NCI-H510A treated with DMSO at 0.1 percent for 48 hours (cell line): ENCODE results near the gene ESPL1.

Experiments
- DNase-seq: peaks from one replicate; lab custom pipeline; 2025; lab: John Stamatoyannopoulos, UW

The ESPL1 gene

GRCh38 chr12:53267999-53268629 is at the start of gene ESPL1:
Gene ESPL1 (plus strand): TSS chr12:53268299. CDS start chr12:53268767, 468 bp downstream.
- peak; percentile 73 for DNase-seq

- no peak for DNase-seq
Observed at GRCh38 chr12:53218551-53219291, 49.4 kb upstream of the ESPL1 start.

- DNase-seq: no peak
Observed at GRCh38 chr12:53219292-53219955, 48.7 kb upstream of the ESPL1 start.

- peak; percentile 84 for DNase-seq
Observed at GRCh38 chr12:53219956-53220693, 48.0 kb upstream of the ESPL1 start.

GRCh38 chr12:53220694-53221202 is 47.4 kb upstream of the ESPL1 start:
- peak; percentile 90 for DNase-seq

GRCh38 chr12:53221203-53222080 is 46.7 kb upstream of the ESPL1 start:
- DNase-seq: no peak

- no peak for DNase-seq
Observed at GRCh38 chr12:53222170-53222721, 45.9 kb upstream of the ESPL1 start.

GRCh38 chr12:53222806-53223261 is 45.3 kb upstream of the ESPL1 start:
- no peak for DNase-seq

GRCh38 chr12:53223389-53224060 is 44.6 kb upstream of the ESPL1 start:
- DNase-seq: no peak

GRCh38 chr12:53224061-53224896 is 43.8 kb upstream of the ESPL1 start:
- DNase-seq: peak; percentile 86

- DNase-seq: no peak
Observed at GRCh38 chr12:53224897-53225634, 43.0 kb upstream of the ESPL1 start.

- DNase-seq: no peak
Observed at GRCh38 chr12:53225635-53226424, 42.3 kb upstream of the ESPL1 start.

GRCh38 chr12:53226815-53227214 is 41.3 kb upstream of the ESPL1 start:
- DNase-seq: no peak

- DNase-seq: no peak
Observed at GRCh38 chr12:53227341-53227740, 40.8 kb upstream of the ESPL1 start.

GRCh38 chr12:53227836-53228235 is 40.3 kb upstream of the ESPL1 start:
- DNase-seq: no peak

GRCh38 chr12:53229454-53229853 is 38.6 kb upstream of the ESPL1 start:
- no peak for DNase-seq

GRCh38 chr12:53230108-53230845 is 37.8 kb upstream of the ESPL1 start:
- no peak for DNase-seq
